GM23338 (cell line): ENCODE results near the gene SLC48A1. TPM values are rescaled to one million over a fixed set of nuclear protein-coding genes. Genes with fewer than 3 reads are reported as not detected.

Experiments
- ATAC-seq: fragments of 200-7000 bp; cut with Tn5 transposase; 3 replicates; pipeline ENCODE4 v1.9.1; 2020
- DNase-seq: peaks from one replicate; pipeline ENCODE4 v3.0.0-alpha.2; 2015; ENCODE audit warnings: low spot score
- H2AFZ ChIP-seq: fragments of 200-600 bp; sonication (generic); 2 replicates; pipeline ENCODE4 v1.8.0; 2016; ENCODE audit warnings: antibody characterized with exemption, mild to moderate bottlenecking, moderate library complexity
- H3F3A ChIP-seq: fragments of 200-600 bp; sonication (generic); replicated peaks from 2 replicates; pipeline ENCODE4 v1.8.0; 2017; ENCODE audit warnings: antibody characterized with exemption, mixed run types, low read depth
- H3K27ac ChIP-seq: fragments of 200-600 bp; sonication (generic); 2 replicates; pipeline ENCODE4 v1.6.1; 2016; ENCODE audit warnings: low read depth
- H3K27me3 ChIP-seq: fragments of 200-600 bp; sonication (generic); 2 replicates; pipeline ENCODE4 v1.8.0; 2016; ENCODE audit warnings: mild to moderate bottlenecking, mixed run types, moderate library complexity; ENCODE audit not compliant: insufficient read depth
- H3K36me3 ChIP-seq: fragments of 200-600 bp; sonication (generic); 2 replicates; pipeline ENCODE4 v1.8.0; 2016; ENCODE audit warnings: mild to moderate bottlenecking; ENCODE audit not compliant: insufficient read depth
- H3K4me1 ChIP-seq: fragments of 200-600 bp; sonication (generic); 2 replicates; pipeline ENCODE4 v1.8.0; 2016; ENCODE audit warnings: mild to moderate bottlenecking, moderate library complexity; ENCODE audit not compliant: insufficient read depth
- H3K4me2 ChIP-seq: fragments of 200-600 bp; sonication (generic); 2 replicates; pipeline ENCODE4 v1.7.1; 2017; ENCODE audit warnings: mixed run types
- H3K4me3 ChIP-seq: fragments of 200-600 bp; sonication (generic); 2 replicates; pipeline ENCODE4 v1.6.1; 2016; ENCODE audit warnings: mixed run types
- H3K79me2 ChIP-seq: fragments of 200-600 bp; sonication (generic); replicated peaks from 2 replicates; pipeline ENCODE4 v1.8.0; 2017; ENCODE audit warnings: mild to moderate bottlenecking; ENCODE audit not compliant: insufficient read depth
- H3K9me2 ChIP-seq: fragments of 200-600 bp; sonication (generic); 2 replicates; pipeline ENCODE4 v1.8.0; 2017; ENCODE audit not compliant: insufficient read depth
- H4K20me1 ChIP-seq: fragments of 200-600 bp; sonication (generic); replicated peaks from 2 replicates; pipeline ENCODE4 v1.8.0; 2017; ENCODE audit warnings: mild to moderate bottlenecking; ENCODE audit not compliant: insufficient read depth
- H3K27ac Mint-ChIP-seq: 2 replicates; pipeline ENCODE4 v1.8.0; 2020; ENCODE audit warnings: inconsistent platforms, mild to moderate bottlenecking, moderate library complexity, mixed read lengths
- H3K27me3 Mint-ChIP-seq: 3 replicates; pipeline ENCODE4 v1.8.0; 2022; ENCODE audit warnings: low read depth, mild to moderate bottlenecking, moderate library complexity, mixed read lengths, inconsistent platforms; ENCODE audit not compliant: insufficient read depth, poor library complexity
- H3K36me3 Mint-ChIP-seq: 3 replicates; pipeline ENCODE4 v1.8.0; 2021; ENCODE audit warnings: low read depth, mild to moderate bottlenecking, inconsistent platforms, moderate library complexity, mixed read lengths
- H3K4me1 Mint-ChIP-seq: 3 replicates; pipeline ENCODE4 v1.8.0; 2020; ENCODE audit warnings: mild to moderate bottlenecking, inconsistent platforms, mixed read lengths
- H3K4me3 Mint-ChIP-seq: 3 replicates; pipeline ENCODE4 v1.8.0; 2021; ENCODE audit warnings: moderate library complexity, mild to moderate bottlenecking, inconsistent platforms, mixed read lengths
- H3K9me3 Mint-ChIP-seq: 3 replicates; pipeline ENCODE4 v1.8.0; 2020; ENCODE audit warnings: moderate library complexity, mild to moderate bottlenecking, inconsistent platforms, mixed read lengths
- EZH2 ChIP-seq: fragments of 200-600 bp; sonication (generic); IDR thresholded peaks from one replicate; pipeline ENCODE4 v1.8.0; 2017; ENCODE audit warnings: antibody characterized with exemption, mild to moderate bottlenecking, low read depth; ENCODE audit not compliant: unreplicated experiment
- POLR2AphosphoS5 ChIP-seq: IDR thresholded peaks from 2 replicates; pipeline ENCODE4 v1.6.1; 2016; ENCODE audit warnings: antibody characterized with exemption, low read depth
- REST ChIP-seq: IDR thresholded peaks from one replicate; pipeline ENCODE4 v1.6.1; 2018; ENCODE audit warnings: antibody characterized with exemption; ENCODE audit not compliant: unreplicated experiment
- STAT1 ChIP-seq: IDR thresholded peaks from one replicate; pipeline ENCODE4 v1.6.1; 2016; ENCODE audit warnings: antibody characterized with exemption; ENCODE audit not compliant: unreplicated experiment
- ZNF114 ChIP-seq: fragments of 250-450 bp; sonication (Bioruptor Pico); IDR thresholded peaks from 2 replicates; pipeline ENCODE4 v1.5.0; 2020; ENCODE audit warnings: mild to moderate bottlenecking, moderate library complexity
- ZNF462 ChIP-seq: fragments of 250-450 bp; sonication (Bioruptor Pico); IDR thresholded peaks from 2 replicates; pipeline ENCODE4 v1.5.0; 2020; ENCODE audit warnings: mild to moderate bottlenecking, moderate library complexity
- polyA plus RNA-seq: library from polyadenylated mRNA; unstranded; fragments of >200 nt; fragmentation: Nextera tagmentation; extraction: Ambion mirVana; gene quantifications from 2 replicates; pipeline ENCODE4 v1.2.1, GENCODE V29; 2016
- total RNA-seq: library from RNA; depleted of rRNA; stranded (reverse); fragments of >200 nt; shearing (Covaris generic); gene quantifications from 2 replicates; pipeline ENCODE4 v1.2.3, GENCODE V29; 2014

SLC48A1 gene
- total and polyA plus RNA-seq, 2 experiments from 2014 or later = 5.8 to 9.0 TPM

- Histone ChIP-seq H3K4me2 (no peak overlapping the region), H3K4me3 (no peak overlapping the region), H3K79me2 (no peaks in the 10 kb centered on the region), H3K9me2 (no peaks in the 10 kb centered on the region), H3F3A (no peaks in the 10 kb centered on the region), H3K36me3 (no peaks in the 10 kb centered on the region), H3K27ac (no peak overlapping the region), H4K20me1 (no peaks in the 10 kb centered on the region), H3K27me3 (no peaks in the 10 kb centered on the region), H3K4me1 (no peaks in the 10 kb centered on the region), H2AFZ (no peak overlapping the region)
- H3K36me3 Mint-ChIP-seq = no peaks in the 10 kb centered on the region; the same call in 2 of the 3 replicates
- ATAC-seq (no peak), DNase-seq (no peak)
- no peak overlapping the region for H3K4me3 Mint-ChIP-seq
- no peaks in the 10 kb centered on the region for H3K4me1 Mint-ChIP-seq
- no peaks in the 10 kb centered on the region for H3K9me3 Mint-ChIP-seq
- TF ChIP-seq POLR2AphosphoS5 (no peak), ZNF114 (CRISPR knock-in tag) (no peak), EZH2 (no peak), STAT1 (no peak), REST (no peak), ZNF462 (CRISPR knock-in tag) (no peak)
- peaks cover 11% of the 10 kb centered on the region for H3K27me3 Mint-ChIP-seq
- H3K27ac Mint-ChIP-seq = no peak overlapping the region
Observed at GRCh38 chr12:47725893-47726292, 47.1 kb upstream of the SLC48A1 start.
